Loucy (cell line): ENCODE measurements around the gene PON2.
A peak's percentile ranks its signal among the peaks of the same experiment; 100 is the strongest.

ENCODE experiments used
- H2AFZ ChIP-seq: fragments of 200-600 bp; sonication (generic); 2 replicates; pipeline ENCODE4 v1.6.0; 2016; ENCODE audit warnings: antibody characterized with exemption, mild to moderate bottlenecking, low read length, moderate library complexity
- H3F3A ChIP-seq: fragments of 200-600 bp; 2 replicates; pipeline ENCODE4 v1.6.0; 2016; ENCODE audit warnings: antibody characterized with exemption, low read depth, mild to moderate bottlenecking
- H3K27me3 ChIP-seq: fragments of 200-600 bp; sonication (generic); 2 replicates; pipeline ENCODE4 v1.6.1; 2014; ENCODE audit warnings: low read length, mild to moderate bottlenecking; ENCODE audit not compliant: insufficient read depth, poor library complexity, severe bottlenecking
- H3K36me3 ChIP-seq: fragments of 200-600 bp; sonication (generic); 2 replicates; pipeline ENCODE4 v1.6.1; 2016; ENCODE audit warnings: low read length; ENCODE audit not compliant: insufficient read depth
- H3K4me1 ChIP-seq: fragments of 200-600 bp; sonication (generic); 2 replicates; pipeline ENCODE4 v1.5.1; 2014; ENCODE audit warnings: low read length, mild to moderate bottlenecking; ENCODE audit not compliant: insufficient read depth, poor library complexity, severe bottlenecking
- H3K4me2 ChIP-seq: fragments of 200-600 bp; sonication (generic); 2 replicates; pipeline ENCODE4 v1.6.0; 2014; ENCODE audit warnings: antibody characterized with exemption, low read length, low read depth, mild to moderate bottlenecking; ENCODE audit not compliant: poor library complexity, severe bottlenecking
- H3K4me3 ChIP-seq: fragments of 200-600 bp; sonication (generic); 2 replicates; pipeline ENCODE4 v1.5.1; 2014; ENCODE audit warnings: low read length, mild to moderate bottlenecking, mixed read lengths; ENCODE audit not compliant: poor library complexity, severe bottlenecking
- H3K79me2 ChIP-seq: fragments of 200-600 bp; sonication (generic); 2 replicates; pipeline ENCODE4 v1.6.1; 2014; ENCODE audit warnings: low read length; ENCODE audit not compliant: insufficient read depth
- H3K9ac ChIP-seq: fragments of 200-600 bp; sonication (generic); 2 replicates; pipeline ENCODE4 v1.6.0; 2014; ENCODE audit warnings: mild to moderate bottlenecking, low read depth, low read length, moderate library complexity; ENCODE audit not compliant: poor library complexity, severe bottlenecking
- H3K9me2 ChIP-seq: fragments of 200-600 bp; sonication (generic); replicated peaks from 2 replicates; pipeline ENCODE4 v1.6.1; 2016; ENCODE audit warnings: low read depth, low read length, mixed read lengths
- H3K9me3 ChIP-seq: fragments of 200-600 bp; sonication (generic); 2 replicates; pipeline ENCODE4 v1.6.1; 2014; ENCODE audit warnings: mild to moderate bottlenecking, antibody characterized with exemption, low read length, low read depth; ENCODE audit not compliant: insufficient read depth
- H4K20me1 ChIP-seq: fragments of 200-600 bp; sonication (generic); 2 replicates; pipeline ENCODE4 v1.6.0; 2014; ENCODE audit warnings: antibody characterized with exemption, low read length, mild to moderate bottlenecking; ENCODE audit not compliant: insufficient read depth, poor library complexity, severe bottlenecking
- EZH2phosphoT487 ChIP-seq: fragments of 200-600 bp; IDR thresholded peaks from 2 replicates; pipeline ENCODE4 v1.6.1; 2018; ENCODE audit warnings: antibody characterized with exemption, mild to moderate bottlenecking, moderate library complexity, borderline replicate concordance
- TF ChIP-seq, protein P1 (sequence below): fragments of 200-600 bp; sonication (generic); conservative IDR thresholded peaks from 2 replicates; pipeline ENCODE4 v1.5.1; 2014; ENCODE audit warnings: mild to moderate bottlenecking, antibody characterized with exemption, low read length

The PON2 gene

DNA sequence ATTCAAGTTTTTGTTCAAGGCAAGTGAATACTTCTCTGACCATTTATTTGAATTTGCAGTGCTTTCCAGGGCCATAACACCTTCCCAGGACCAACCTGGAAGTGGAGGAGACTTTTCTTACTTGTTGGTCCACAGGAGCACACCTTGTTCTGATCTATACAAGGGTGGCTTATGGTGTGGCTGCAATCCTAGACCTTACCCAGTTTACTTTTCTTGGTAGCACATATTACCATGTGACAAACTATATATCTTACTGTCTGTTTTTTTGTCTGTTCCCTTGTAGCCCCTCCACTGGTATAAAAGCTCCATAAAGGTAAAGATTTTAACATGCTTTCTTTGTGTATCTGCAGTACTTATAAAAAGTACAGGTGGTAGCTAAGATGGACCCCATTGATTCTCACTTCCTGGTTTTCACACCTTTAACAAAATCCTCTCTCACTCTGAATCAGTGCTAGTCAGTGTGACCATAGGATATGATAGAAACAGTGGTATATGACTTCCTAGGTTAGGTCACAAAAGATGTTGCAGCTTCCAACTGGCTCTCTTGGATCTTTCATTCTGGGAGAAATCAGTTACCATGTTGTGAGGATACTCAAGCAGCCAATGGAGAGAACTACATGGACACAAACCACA is 45.3 kb upstream of the PON2 start:
- Histone ChIP-seq H3K4me2 (no peak overlapping the region), H3K9ac (no peak overlapping the region), H4K20me1 (no peaks in the 10 kb centered on the region), H2AFZ (peak overlapping the region; percentile 53), H3K79me2 (no peaks in the 10 kb centered on the region), H3K9me3 (no peaks in the 10 kb centered on the region), H3K4me3 (no peak overlapping the region), H3K9me2 (no peaks in the 10 kb centered on the region), H3K27me3 (no peaks in the 10 kb centered on the region), H3K4me1 (peaks cover 21% of the 10 kb centered on the region), H3F3A (0 out of 2 replicates have a peak, but pooled peaks cover 3% of the 10 kb centered on the region), H3K36me3 (no peaks in the 10 kb centered on the region)
- TF ChIP-seq, protein P1, sequence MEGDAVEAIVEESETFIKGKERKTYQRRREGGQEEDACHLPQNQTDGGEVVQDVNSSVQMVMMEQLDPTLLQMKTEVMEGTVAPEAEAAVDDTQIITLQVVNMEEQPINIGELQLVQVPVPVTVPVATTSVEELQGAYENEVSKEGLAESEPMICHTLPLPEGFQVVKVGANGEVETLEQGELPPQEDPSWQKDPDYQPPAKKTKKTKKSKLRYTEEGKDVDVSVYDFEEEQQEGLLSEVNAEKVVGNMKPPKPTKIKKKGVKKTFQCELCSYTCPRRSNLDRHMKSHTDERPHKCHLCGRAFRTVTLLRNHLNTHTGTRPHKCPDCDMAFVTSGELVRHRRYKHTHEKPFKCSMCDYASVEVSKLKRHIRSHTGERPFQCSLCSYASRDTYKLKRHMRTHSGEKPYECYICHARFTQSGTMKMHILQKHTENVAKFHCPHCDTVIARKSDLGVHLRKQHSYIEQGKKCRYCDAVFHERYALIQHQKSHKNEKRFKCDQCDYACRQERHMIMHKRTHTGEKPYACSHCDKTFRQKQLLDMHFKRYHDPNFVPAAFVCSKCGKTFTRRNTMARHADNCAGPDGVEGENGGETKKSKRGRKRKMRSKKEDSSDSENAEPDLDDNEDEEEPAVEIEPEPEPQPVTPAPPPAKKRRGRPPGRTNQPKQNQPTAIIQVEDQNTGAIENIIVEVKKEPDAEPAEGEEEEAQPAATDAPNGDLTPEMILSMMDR = no peak
- TF ChIP-seq EZH2phosphoT487 = no peak

DNA sequence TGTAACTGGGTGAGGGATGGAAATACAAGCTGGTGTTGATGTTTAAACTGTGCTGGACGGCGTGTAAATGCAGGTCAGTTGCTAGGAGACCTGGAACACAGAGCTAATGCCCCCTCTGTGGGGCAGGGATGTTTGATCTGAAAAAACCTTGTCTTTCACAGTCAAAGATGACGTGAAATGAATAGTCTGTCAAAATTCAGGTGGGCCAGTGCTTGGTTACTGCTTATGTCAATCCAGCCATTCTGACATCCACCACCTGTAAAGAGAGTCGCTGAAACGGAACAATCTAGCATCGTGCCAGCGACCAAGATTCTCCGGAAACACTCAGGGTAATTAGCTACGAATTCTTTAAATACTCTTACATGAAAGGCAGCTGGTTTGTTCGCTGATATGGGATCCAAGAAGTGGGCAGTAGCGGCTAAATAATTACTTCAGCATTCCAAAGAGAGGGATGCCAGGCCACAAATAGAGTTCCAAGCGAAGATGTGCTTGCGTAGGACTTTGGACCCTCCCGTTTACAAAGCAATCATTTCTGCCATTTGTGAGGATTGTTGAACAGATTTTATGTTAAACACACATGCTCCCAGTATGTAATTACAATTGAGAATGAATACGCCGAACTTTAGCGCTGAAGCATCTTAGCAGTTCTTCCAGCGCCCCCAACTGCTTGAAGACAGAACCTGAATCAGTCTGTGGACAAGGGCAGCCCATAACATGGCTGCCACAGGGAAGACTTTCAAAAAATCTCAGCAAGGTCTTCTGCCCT is 43.6 kb upstream of the PON2 start:
- no peak overlapping the region for H3K4me3 ChIP-seq
- H2AFZ ChIP-seq = peak overlapping the region; percentile 70
- no peak overlapping the region for H3K4me2 ChIP-seq

DNA sequence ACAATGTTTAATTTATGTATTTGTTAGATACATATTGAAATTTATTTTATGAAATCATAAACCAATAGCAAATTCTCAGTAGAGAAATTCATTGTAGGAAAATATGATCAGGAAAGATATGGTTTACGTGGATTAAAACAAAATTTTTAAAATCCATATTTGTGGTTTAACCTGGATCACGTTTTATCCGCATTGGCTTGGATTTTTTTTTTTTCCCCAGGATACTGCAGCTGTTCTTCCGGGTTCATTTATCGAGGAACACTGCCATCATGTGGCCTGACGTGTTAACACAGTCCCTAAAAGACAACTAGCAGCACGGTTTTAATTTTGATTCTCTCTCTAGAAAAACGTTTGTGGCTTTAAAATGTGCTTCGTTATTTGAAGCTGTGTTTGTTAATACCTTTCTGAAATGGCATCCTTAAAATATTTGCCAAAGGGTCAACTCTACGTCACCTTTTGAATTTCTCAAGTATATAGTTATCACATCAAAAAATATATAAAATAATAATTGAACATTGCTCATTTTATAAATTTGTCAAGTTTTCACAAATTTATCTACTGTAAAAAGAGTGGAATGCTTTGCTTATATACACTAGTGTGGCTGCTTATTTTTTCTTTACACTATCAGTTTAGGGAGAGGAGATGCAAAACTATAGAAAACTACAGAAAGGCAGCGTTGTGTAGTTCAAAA is 42.2 kb upstream of the PON2 start:
- no peak overlapping the region for H3K9ac ChIP-seq
- peaks cover 28% of the 10 kb centered on the region for H3K4me1 ChIP-seq
- no peaks in the 10 kb centered on the region for H4K20me1 ChIP-seq
- H3K36me3 ChIP-seq = no peaks in the 10 kb centered on the region
- H2AFZ ChIP-seq = peak overlapping the region; percentile 70
- H3K9me3 ChIP-seq = no peaks in the 10 kb centered on the region
- H3F3A ChIP-seq = 0 out of 2 replicates have a peak, but pooled peaks cover 3% of the 10 kb centered on the region
- no peaks in the 10 kb centered on the region for H3K9me2 ChIP-seq
- H3K4me2 ChIP-seq = peak overlapping the region; percentile 21
- no peak overlapping the region for H3K4me3 ChIP-seq
- no peak for TF ChIP-seq EZH2phosphoT487
- TF ChIP-seq, protein P1 = peak; percentile 89
- H3K79me2 ChIP-seq = no peaks in the 10 kb centered on the region
- no peaks in the 10 kb centered on the region for H3K27me3 ChIP-seq

More for the DNA sequence above, 43.6 kb upstream of the PON2 start:
- no peaks in the 10 kb centered on the region for H3K79me2 ChIP-seq
- H3K9me2 ChIP-seq = no peaks in the 10 kb centered on the region
- no peaks in the 10 kb centered on the region for H3K9me3 ChIP-seq
- TF ChIP-seq EZH2phosphoT487 = no peak
- TF ChIP-seq, protein P1 = peak; percentile 48
- no peaks in the 10 kb centered on the region for H4K20me1 ChIP-seq
- H3F3A ChIP-seq = 0 out of 2 replicates have a peak, but pooled peaks cover 3% of the 10 kb centered on the region
- H3K36me3 ChIP-seq = no peaks in the 10 kb centered on the region
- peak overlapping the region; percentile 3 for H3K9ac ChIP-seq
- no peaks in the 10 kb centered on the region for H3K27me3 ChIP-seq
- peaks cover 21% of the 10 kb centered on the region for H3K4me1 ChIP-seq
